ENCODE measurements around the gene SYT2.

DNA sequence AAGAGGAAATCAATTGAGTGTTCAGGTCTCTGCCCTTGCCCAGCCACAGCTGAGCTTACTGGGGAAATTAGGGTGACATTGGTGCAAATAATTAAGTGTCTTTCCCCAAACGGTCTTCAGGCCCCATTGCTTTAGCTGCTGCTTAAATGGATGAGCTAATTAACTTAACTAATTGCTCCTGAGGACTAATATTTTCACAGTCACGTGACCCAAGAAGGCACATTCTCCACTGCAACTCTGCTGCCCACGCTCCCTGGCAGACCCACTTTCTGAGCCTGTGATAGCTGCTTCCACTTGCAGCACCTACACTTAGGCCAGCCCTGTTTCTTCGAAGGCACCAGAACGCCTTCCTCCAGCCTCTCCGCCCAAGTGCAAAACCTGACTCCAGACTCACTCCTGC is 56.2 kb downstream of the SYT2 start:
- TF ChIP-seq FOXK1 (CRISPR knock-in tag; IDR thresholded peaks at IDR 0.05) (no peak), CREB1 (CRISPR knock-in tag; IDR thresholded peaks at IDR 0.05) (no peak), SP1 (CRISPR knock-in tag; conservative IDR thresholded peaks at IDR 0.05) (no peak)

Data from WTC11 (cell line).